Measurements from ENCODE around the gene GPSM1. TPM values are rescaled to one million over a fixed set of nuclear protein-coding genes. Genes with fewer than 3 reads are reported as not detected.
"Not testable (repeated sequence)": the region's sequence is repeated elsewhere in the genome, so short reads cannot be mapped to it uniquely, and the experiment has no call there.

GPSM1 gene
- polyA plus RNA-seq, 2 donors: 1.7 to 4.5 TPM

DNA sequence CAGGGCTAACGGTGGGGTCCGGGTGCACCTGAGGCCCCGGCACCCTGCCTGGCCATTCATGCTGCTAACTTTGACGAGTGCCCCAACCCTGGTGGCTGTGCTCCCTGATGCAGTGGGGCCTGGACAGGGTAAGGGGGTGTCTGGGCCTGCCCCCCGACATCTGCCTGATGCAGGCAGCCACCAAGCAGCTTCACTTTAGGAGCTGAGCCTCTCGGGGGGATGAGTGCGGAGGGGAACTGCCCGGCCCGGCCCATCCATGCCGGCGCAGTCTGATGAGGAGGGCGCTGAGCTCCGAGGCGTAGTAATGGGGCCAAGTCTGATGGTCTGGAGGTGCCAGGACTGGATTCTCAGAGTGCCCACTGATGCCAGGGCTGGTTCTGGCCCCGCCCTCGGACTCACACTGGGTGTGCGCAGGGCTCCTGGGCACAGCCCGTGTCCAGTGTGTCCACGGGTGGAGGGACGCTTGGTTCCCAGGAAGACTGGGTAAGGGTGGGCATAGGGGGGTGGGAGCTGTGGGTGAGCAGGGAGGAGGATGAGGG is 19.7 kb downstream of the GPSM1 start:
- Histone ChIP-seq H3K4me3 (ENCODE audit: low read depth in 1 of 2, low read length in 2 of 2) (no peak overlapping the region), H3K36me3 (ENCODE audit: control insufficient read depth in 2 of 2, insufficient read depth in 2 of 2, low read length in 1 of 2) (no peaks in the 10 kb centered on the region), H3K27me3 (ENCODE audit: control insufficient read depth in 1 of 2, insufficient read depth in 2 of 2, low read length in 2 of 2) (no peaks in the 10 kb centered on the region), H3K27ac (ENCODE audit: low read depth in 2 of 2, low read length in 1 of 2) (no peak overlapping the region), H3K4me1 (ENCODE audit: control insufficient read depth in 2 of 2, insufficient read depth in 2 of 2, low read length in 1 of 2) (peaks cover 7 to 20% of the 10 kb centered on the region in 2 donors), H3K9me3 (ENCODE audit: control insufficient read depth in 2 of 2, insufficient read depth in 1 of 2, low read depth in 1 of 2, low read length in 1 of 2) (no peaks in the 10 kb centered on the region)
- 77 to 83% methylated on average over 20 of the region's 20 CpGs for WGBS, 2 donors

DNA sequence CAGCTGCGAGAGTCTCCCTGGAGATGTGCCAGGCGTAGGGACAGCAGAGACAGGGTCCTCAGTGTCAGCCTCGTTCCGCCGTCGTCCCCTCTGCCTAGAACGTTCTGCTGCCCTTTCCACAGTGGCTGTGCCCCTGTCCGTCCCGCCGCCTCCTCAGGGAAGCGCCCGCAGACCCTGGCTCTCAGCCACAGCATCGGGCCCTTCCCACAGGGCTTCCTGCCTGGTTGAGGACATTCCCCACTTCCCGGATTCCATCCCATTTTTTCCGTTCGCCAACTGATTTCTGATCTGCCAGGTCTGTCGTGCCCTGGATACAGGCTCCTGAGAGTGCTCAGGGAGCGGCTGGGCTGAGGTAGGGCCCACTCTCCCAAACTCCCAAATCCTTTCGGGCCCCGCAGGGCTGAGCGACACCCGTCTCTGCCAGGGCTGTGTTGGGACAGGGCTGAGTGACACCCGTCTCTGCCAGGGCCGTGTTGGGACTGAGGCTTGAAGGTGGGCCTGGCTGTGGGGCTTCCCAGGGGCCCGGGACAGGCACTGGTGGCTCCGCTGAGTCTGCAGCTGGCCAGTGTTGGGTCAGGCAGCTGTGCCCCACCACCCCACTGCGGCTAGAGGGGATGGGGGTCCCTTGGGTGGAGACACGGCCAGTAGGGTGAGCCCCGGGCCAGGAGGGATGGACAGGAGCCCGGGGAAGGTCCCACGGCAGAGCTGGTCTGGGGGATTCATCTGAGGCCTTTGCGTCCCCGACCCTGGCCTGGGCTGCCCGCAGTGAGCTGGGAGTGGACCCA is 20.3 kb downstream of the GPSM1 start:
- no peaks in the 10 kb centered on the region for H3K27me3 ChIP-seq (ENCODE audit: control insufficient read depth in 1 of 2, insufficient read depth in 2 of 2, low read length in 2 of 2)
- no peaks in the 10 kb centered on the region for H3K9me3 ChIP-seq (ENCODE audit: control insufficient read depth in 2 of 2, insufficient read depth in 1 of 2, low read depth in 1 of 2, low read length in 1 of 2)
- no peak overlapping the region for H3K27ac ChIP-seq (ENCODE audit: low read depth in 2 of 2, low read length in 1 of 2)
- 63 to 72% methylated on average over 34 of the region's 34 CpGs for WGBS, 2 donors
- H3K4me1 ChIP-seq (ENCODE audit: control insufficient read depth in 2 of 2, insufficient read depth in 2 of 2, low read length in 1 of 2): peaks cover under 1 to 16% of the 10 kb centered on the region in 2 donors
- no peak overlapping the region for H3K4me3 ChIP-seq (ENCODE audit: low read depth in 1 of 2, low read length in 2 of 2)
- no peaks in the 10 kb centered on the region for H3K36me3 ChIP-seq (ENCODE audit: control insufficient read depth in 2 of 2, insufficient read depth in 2 of 2, low read length in 1 of 2)

DNA sequence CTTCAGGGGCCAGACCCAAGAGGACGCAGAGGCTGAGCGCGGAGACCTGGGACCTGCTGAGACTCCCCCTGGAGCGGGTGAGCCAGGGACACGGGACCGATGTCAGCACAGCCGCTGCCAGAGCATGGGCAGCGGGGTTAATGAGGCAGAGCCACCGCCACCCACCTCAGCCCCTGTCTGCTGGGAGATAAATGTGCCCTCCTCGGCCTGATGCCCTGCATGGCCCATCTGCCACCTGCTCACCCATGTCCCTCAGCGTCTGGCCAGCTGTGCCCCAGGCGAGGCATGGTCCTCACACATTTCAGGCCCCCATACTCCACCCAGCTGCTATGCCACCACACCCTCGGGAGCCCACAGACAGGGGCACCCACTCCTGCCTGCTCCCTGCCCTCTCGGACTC is 21.4 kb downstream of the GPSM1 start:
- WGBS, 2 donors: 87% methylated on average over 14 of the region's 14 CpGs
- H3K4me3 ChIP-seq (ENCODE audit: low read depth in 1 of 2, low read length in 2 of 2): no peak overlapping the region

DNA sequence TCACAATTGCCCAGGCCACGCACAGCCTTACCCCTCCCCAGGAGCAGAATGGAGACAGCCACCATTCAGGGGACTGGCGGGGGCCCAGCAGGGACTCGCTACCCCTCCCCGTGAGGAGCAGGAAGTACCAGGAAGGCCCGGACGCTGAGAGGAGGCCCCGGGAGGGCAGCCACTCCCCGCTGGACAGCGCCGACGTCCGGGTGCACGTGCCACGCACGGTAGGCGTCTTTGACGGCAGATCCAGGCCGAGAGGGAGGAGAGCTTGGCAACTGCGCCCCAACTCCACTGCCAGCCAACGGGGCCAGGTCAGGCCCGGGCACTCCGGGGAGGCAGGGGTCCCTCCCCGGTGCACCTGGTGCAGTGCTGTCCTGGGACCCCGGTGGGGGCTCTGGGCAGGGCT is 22.2 kb downstream of the GPSM1 start:
- H3K4me1 ChIP-seq (ENCODE audit: control insufficient read depth in 2 of 2, insufficient read depth in 2 of 2, low read length in 1 of 2): peaks cover 0 to 12% of the 10 kb centered on the region in 2 donors
- WGBS, 2 donors: 85% methylated on average over 24 of the region's 24 CpGs
- H3K27ac ChIP-seq (ENCODE audit: low read depth in 2 of 2, low read length in 1 of 2): no peak overlapping the region
- no peaks in the 10 kb centered on the region for H3K9me3 ChIP-seq (ENCODE audit: control insufficient read depth in 2 of 2, insufficient read depth in 1 of 2, low read depth in 1 of 2, low read length in 1 of 2)
- H3K36me3 ChIP-seq (ENCODE audit: control insufficient read depth in 2 of 2, insufficient read depth in 2 of 2, low read length in 1 of 2): no peaks in the 10 kb centered on the region
- H3K27me3 ChIP-seq (ENCODE audit: control insufficient read depth in 1 of 2, insufficient read depth in 2 of 2, low read length in 2 of 2): no peaks in the 10 kb centered on the region
- no peak overlapping the region for H3K4me3 ChIP-seq (ENCODE audit: low read depth in 1 of 2, low read length in 2 of 2)

More for the DNA sequence above, 21.4 kb downstream of the GPSM1 start:
- no peak overlapping the region for H3K27ac ChIP-seq (ENCODE audit: low read depth in 2 of 2, low read length in 1 of 2)
- H3K36me3 ChIP-seq (ENCODE audit: control insufficient read depth in 2 of 2, insufficient read depth in 2 of 2, low read length in 1 of 2): no peaks in the 10 kb centered on the region
- H3K27me3 ChIP-seq (ENCODE audit: control insufficient read depth in 1 of 2, insufficient read depth in 2 of 2, low read length in 2 of 2): no peaks in the 10 kb centered on the region
- H3K4me1 ChIP-seq (ENCODE audit: control insufficient read depth in 2 of 2, insufficient read depth in 2 of 2, low read length in 1 of 2): peaks cover 0 to 11% of the 10 kb centered on the region in 2 donors
- H3K9me3 ChIP-seq (ENCODE audit: control insufficient read depth in 2 of 2, insufficient read depth in 1 of 2, low read depth in 1 of 2, low read length in 1 of 2): no peaks in the 10 kb centered on the region

DNA sequence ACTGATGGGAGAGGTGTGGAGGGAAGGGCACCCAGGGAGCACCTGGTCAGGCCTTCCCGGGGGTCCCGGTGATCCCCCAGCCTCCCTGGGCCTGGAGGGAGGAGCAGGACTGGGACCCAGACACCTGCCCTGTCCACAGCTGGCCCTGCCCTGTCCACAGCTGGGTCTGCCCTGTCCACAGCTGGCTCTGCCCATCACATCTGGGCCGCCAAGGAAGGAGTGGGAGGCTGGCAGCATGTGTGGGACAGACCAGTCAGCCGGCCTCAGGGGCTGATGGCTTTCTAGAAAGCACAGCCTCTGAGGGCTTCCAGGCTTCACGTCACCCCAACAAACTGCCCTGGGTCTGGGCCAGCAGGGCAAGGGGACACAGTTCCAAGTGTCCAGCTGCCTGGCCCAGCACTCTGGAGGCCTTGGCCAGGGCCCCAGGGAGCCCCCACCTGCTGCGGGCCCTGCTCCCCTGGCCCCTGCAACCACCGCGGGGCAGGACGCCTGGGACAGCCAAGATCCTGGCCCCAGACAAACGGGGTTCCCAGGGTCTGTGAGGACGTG is 24.0 kb downstream of the GPSM1 start:
- Histone ChIP-seq H3K4me3 (ENCODE audit: low read depth in 1 of 2, low read length in 2 of 2) (no peak overlapping the region), H3K27ac (ENCODE audit: low read depth in 2 of 2, low read length in 1 of 2) (no peak overlapping the region), H3K36me3 (ENCODE audit: control insufficient read depth in 2 of 2, insufficient read depth in 2 of 2, low read length in 1 of 2) (no peaks in the 10 kb centered on the region), H3K27me3 (ENCODE audit: control insufficient read depth in 1 of 2, insufficient read depth in 2 of 2, low read length in 2 of 2) (no peaks in the 10 kb centered on the region), H3K4me1 (ENCODE audit: control insufficient read depth in 2 of 2, insufficient read depth in 2 of 2, low read length in 1 of 2) (peaks cover 0 to 2% of the 10 kb centered on the region in 2 donors), H3K9me3 (ENCODE audit: control insufficient read depth in 2 of 2, insufficient read depth in 1 of 2, low read depth in 1 of 2, low read length in 1 of 2) (no peaks in the 10 kb centered on the region)
- WGBS, 2 donors: 73 to 74% methylated on average over 11 of the region's 11 CpGs

DNA sequence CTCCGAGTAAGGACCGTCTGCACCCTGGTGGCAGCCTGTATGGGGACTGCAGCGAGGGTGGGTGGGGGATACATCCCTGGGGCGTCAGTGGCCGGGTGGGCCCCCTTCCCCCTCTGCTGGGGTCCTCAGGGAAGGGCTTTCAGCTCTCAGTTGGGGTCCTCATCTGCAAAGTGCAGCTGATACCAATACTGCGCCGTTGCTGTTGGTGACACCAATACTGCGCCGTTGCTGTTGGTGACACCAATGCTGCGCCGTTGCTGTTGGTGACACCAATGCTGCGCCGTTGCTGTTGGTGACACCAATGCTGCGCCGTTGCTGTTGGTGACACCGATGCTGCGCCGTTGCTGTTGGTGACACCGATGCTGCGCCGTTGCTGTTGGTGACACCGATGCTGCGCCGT is 24.5 kb downstream of the GPSM1 start:
- H3K4me3 ChIP-seq (ENCODE audit: low read depth in 1 of 2, low read length in 2 of 2); H3K27ac ChIP-seq (ENCODE audit: low read depth in 2 of 2, low read length in 1 of 2); H3K36me3 ChIP-seq (ENCODE audit: control insufficient read depth in 2 of 2, insufficient read depth in 2 of 2, low read length in 1 of 2); H3K27me3 ChIP-seq (ENCODE audit: control insufficient read depth in 1 of 2, insufficient read depth in 2 of 2, low read length in 2 of 2); H3K9me3 ChIP-seq (ENCODE audit: control insufficient read depth in 2 of 2, insufficient read depth in 1 of 2, low read depth in 1 of 2, low read length in 1 of 2); H3K4me1 ChIP-seq (ENCODE audit: control insufficient read depth in 2 of 2, insufficient read depth in 2 of 2, low read length in 1 of 2): not testable (repeated sequence)
- WGBS, 2 donors: 92 to 93% methylated on average over 15 to 22 of the region's 24 CpGs

DNA sequence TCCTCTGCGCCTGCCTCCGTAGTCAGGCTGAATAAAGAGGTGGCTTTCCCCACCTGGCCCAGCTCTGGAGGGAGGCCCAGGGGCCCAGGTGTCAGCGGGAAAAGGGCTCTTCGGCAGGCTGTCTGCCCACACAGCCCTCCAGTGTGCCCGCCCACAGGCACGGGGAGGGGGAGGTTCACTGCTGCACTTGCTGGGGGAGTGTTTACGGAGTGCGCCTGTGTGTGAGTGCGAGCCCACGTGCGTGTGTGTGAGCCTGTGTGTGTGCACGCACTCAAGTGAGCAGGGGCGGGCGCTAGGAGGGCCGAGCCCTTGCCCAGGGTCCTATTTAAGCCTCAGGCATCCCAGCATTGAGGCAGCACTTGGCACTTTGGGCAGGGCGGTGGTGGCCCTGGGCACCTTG is 25.3 kb downstream of the GPSM1 start:
- H3K9me3 ChIP-seq (ENCODE audit: control insufficient read depth in 2 of 2, insufficient read depth in 1 of 2, low read depth in 1 of 2, low read length in 1 of 2): no peaks in the 10 kb centered on the region
- H3K27ac ChIP-seq (ENCODE audit: low read depth in 2 of 2, low read length in 1 of 2): no peak overlapping the region
- no peak overlapping the region for H3K4me3 ChIP-seq (ENCODE audit: low read depth in 1 of 2, low read length in 2 of 2)
- no peaks in the 10 kb centered on the region for H3K27me3 ChIP-seq (ENCODE audit: control insufficient read depth in 1 of 2, insufficient read depth in 2 of 2, low read length in 2 of 2)
- peaks cover 0 to 2% of the 10 kb centered on the region in 2 donors for H3K4me1 ChIP-seq (ENCODE audit: control insufficient read depth in 2 of 2, insufficient read depth in 2 of 2, low read length in 1 of 2)
- 63 to 66% methylated on average over 16 of the region's 16 CpGs for WGBS, 2 donors
- H3K36me3 ChIP-seq (ENCODE audit: control insufficient read depth in 2 of 2, insufficient read depth in 2 of 2, low read length in 1 of 2): peaks cover 0 to 1% of the 10 kb centered on the region in 2 donors

DNA sequence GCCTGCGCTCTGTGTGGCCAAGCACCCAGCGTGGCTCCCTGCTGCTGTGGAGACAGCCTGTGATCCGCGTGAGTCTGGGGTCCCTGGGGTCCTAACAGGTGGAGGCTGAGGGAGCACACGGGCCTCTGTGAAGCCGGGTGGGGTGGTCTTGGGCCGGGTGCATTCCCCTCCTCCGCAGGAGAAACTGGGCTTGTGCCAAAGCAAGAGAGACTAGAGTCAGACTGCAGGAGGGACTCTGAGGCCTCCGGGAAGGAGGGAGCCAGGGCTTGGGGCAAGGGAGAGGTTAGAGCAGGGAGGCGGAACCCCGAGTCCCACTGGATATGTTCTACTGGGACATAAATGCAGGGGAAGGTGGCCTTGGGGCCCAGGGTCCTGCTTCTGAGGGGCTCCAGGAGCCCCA is 25.7 kb downstream of the GPSM1 start:
- 78 to 82% methylated on average over 10 to 11 of the region's 11 CpGs for WGBS, 2 donors
- H3K9me3 ChIP-seq (ENCODE audit: control insufficient read depth in 2 of 2, insufficient read depth in 1 of 2, low read depth in 1 of 2, low read length in 1 of 2): no peaks in the 10 kb centered on the region
- no peak overlapping the region for H3K27ac ChIP-seq (ENCODE audit: low read depth in 2 of 2, low read length in 1 of 2)
- H3K27me3 ChIP-seq (ENCODE audit: control insufficient read depth in 1 of 2, insufficient read depth in 2 of 2, low read length in 2 of 2): no peaks in the 10 kb centered on the region
- peaks cover 0 to 2% of the 10 kb centered on the region in 2 donors for H3K4me1 ChIP-seq (ENCODE audit: control insufficient read depth in 2 of 2, insufficient read depth in 2 of 2, low read length in 1 of 2)
- peaks cover 0 to 5% of the 10 kb centered on the region in 2 donors for H3K36me3 ChIP-seq (ENCODE audit: control insufficient read depth in 2 of 2, insufficient read depth in 2 of 2, low read length in 1 of 2)
- H3K4me3 ChIP-seq (ENCODE audit: low read depth in 1 of 2, low read length in 2 of 2): no peak overlapping the region

DNA sequence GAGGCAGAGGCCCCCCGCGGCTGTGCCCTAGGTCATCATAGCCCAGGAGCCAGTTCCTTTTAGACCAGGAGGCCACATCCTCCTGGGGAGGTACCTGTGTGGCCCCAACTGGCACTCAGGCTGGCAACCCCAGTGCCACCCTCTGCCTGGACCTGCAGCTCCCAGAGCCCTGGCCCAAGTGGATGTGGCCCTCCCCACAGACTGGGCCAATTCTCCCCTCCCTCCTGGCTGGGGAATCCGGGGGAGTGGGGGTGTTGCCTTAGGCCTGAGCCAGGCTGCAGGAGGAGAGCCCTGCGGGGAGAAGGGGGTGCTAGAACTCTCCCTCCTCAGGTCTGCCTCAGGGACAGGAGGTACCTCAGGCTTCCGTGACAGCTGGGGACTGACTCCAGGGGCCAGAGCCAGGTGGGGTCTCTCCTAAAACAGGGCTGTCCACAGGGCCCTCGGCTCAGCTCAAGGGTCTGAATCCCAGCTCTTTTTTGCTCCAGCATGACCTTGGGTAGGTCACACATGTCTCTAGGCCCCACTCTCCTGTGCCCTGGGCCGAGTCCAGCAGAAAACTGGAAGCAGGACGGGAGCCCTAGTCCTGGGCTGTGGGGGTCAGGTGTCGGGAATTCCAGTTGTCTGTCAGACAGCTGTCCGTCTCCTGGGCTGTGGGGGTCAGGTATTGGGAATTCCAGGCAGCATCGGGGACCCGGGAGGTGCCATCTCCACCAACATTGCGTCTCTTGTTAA is 26.6 kb downstream of the GPSM1 start:
- Histone ChIP-seq H3K4me3 (ENCODE audit: low read depth in 1 of 2, low read length in 2 of 2) (no peak overlapping the region), H3K36me3 (ENCODE audit: control insufficient read depth in 2 of 2, insufficient read depth in 2 of 2, low read length in 1 of 2) (peaks cover 0 to 5% of the 10 kb centered on the region in 2 donors), H3K9me3 (ENCODE audit: control insufficient read depth in 2 of 2, insufficient read depth in 1 of 2, low read depth in 1 of 2, low read length in 1 of 2) (no peaks in the 10 kb centered on the region), H3K27me3 (ENCODE audit: control insufficient read depth in 1 of 2, insufficient read depth in 2 of 2, low read length in 2 of 2) (no peaks in the 10 kb centered on the region), H3K4me1 (ENCODE audit: control insufficient read depth in 2 of 2, insufficient read depth in 2 of 2, low read length in 1 of 2) (peaks cover 0 to 2% of the 10 kb centered on the region in 2 donors), H3K27ac (ENCODE audit: low read depth in 2 of 2, low read length in 1 of 2) (no peak overlapping the region)
- WGBS, 2 donors: 61 to 64% methylated on average over 12 to 13 of the region's 13 CpGs
